Measurements from ENCODE around the gene CXorf58. TPM values are rescaled to one million over a fixed set of nuclear protein-coding genes. Genes with fewer than 3 reads are reported as not detected.

CXorf58 gene
- total RNA-seq, 2 donors from 2014 or later: not detected

- no peak overlapping the region for H3K27ac ChIP-seq
- no peaks in the 10 kb centered on the region for H3K9me3 ChIP-seq
- ATAC-seq (ENCODE audit: insufficient number of reproducible peaks, low FRiP score, low read depth): no peak
- no peaks in the 10 kb centered on the region for H3K36me3 ChIP-seq
- no peak for TF ChIP-seq CTCF (IDR thresholded peaks at IDR 0.05)
- no peaks in the 10 kb centered on the region for H3K27me3 ChIP-seq (replicated peaks; ENCODE audit: insufficient read depth)
- H3K4me1 ChIP-seq (ENCODE audit: control insufficient read depth in 1 of 2, low read depth in 2 of 2): no peaks in the 10 kb centered on the region
- no peak for DNase-seq (ENCODE audit: low spot score)
- no peak overlapping the region for H3K4me3 ChIP-seq
These were observed 73.4 kb downstream of the CXorf58 start for GRCh38 chrX:23981222-23981621.

DNA sequence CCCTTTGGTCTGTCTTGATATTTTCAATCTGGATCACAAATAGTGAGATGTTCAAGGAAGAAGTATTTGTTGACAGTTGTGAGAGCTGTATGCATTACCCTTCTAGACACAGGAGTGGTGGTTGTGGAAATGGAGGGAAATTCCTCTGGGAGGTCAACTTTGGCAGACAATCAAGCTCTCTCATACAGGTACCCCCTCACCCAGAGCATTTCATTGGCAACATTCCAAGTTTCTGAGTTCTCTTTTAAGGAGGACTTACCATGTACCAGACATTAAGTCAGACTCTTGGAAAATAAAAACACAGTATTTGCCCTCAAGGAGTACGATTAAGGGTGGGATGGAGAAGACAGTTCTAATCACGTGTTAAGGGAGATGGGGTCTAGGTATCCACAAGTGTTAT is 73.9 kb downstream of the CXorf58 start:
- Histone ChIP-seq H3K4me3 (no peak overlapping the region), H3K9me3 (no peaks in the 10 kb centered on the region), H3K4me1 (ENCODE audit: control insufficient read depth in 1 of 2, low read depth in 2 of 2) (no peaks in the 10 kb centered on the region), H3K27ac (no peak overlapping the region), H3K27me3 (replicated peaks; ENCODE audit: insufficient read depth) (no peaks in the 10 kb centered on the region), H3K36me3 (no peaks in the 10 kb centered on the region)
- ATAC-seq (ENCODE audit: insufficient number of reproducible peaks, low FRiP score, low read depth) (no peak), DNase-seq (ENCODE audit: low spot score) (no peak)
- TF ChIP-seq CTCF (IDR thresholded peaks at IDR 0.05): no peak

GRCh38 chrX:23982891-23983290 is 75.1 kb downstream of the CXorf58 start:
- Histone ChIP-seq H3K9me3 (no peaks in the 10 kb centered on the region), H3K27ac (no peak overlapping the region), H3K4me3 (no peak overlapping the region), H3K4me1 (ENCODE audit: control insufficient read depth in 1 of 2, low read depth in 2 of 2) (no peaks in the 10 kb centered on the region), H3K27me3 (replicated peaks; ENCODE audit: insufficient read depth) (no peaks in the 10 kb centered on the region), H3K36me3 (no peaks in the 10 kb centered on the region)
- ATAC-seq (ENCODE audit: insufficient number of reproducible peaks, low FRiP score, low read depth) (no peak), DNase-seq (ENCODE audit: low spot score) (no peak)
- no peak for TF ChIP-seq CTCF (IDR thresholded peaks at IDR 0.05)

Other genes with a start within 250 kb of the CXorf58 start
- gene PRDX4, start 240.5 kb upstream of the CXorf58 start, total RNA-seq: 100 to 1,000 TPM in 1 of 2 donors, 10 to 100 TPM in 1; 62.2 to 117 TPM
- 10 to 100 TPM; 57.7 to 62.5 TPM for gene ACOT9, start 164.7 kb upstream of the CXorf58 start, total RNA-seq
- 100 to 1,000 TPM; 660 to 763 TPM for gene SAT1, start 124.8 kb upstream of the CXorf58 start, total RNA-seq
- gene APOO, start 68 bp upstream of the CXorf58 start, total RNA-seq: 1 to 10 TPM; 1.5 to 5.1 TPM
- 10 to 100 TPM in 1 of 2 donors, 1 to 10 TPM in 1; 4.7 to 13.1 TPM for gene KLHL15, start 119.2 kb downstream of the CXorf58 start, total RNA-seq
- gene EIF2S3, start 146.9 kb downstream of the CXorf58 start, total RNA-seq: 100 to 1,000 TPM in 1 of 2 donors, 10 to 100 TPM in 1; 71.5 to 100 TPM
- gene ZFX, start 241.7 kb downstream of the CXorf58 start, total RNA-seq: 10 to 100 TPM; 38.4 to 39.7 TPM